ENCODE results near the gene PDSS2. TPM values are rescaled to one million over a fixed set of nuclear protein-coding genes. Genes with fewer than 3 reads are reported as not detected.

Gene PDSS2
- total and polyA plus RNA-seq, 10 donors, result 4.3 to 16.6 (median 11.7) TPM

DNA sequence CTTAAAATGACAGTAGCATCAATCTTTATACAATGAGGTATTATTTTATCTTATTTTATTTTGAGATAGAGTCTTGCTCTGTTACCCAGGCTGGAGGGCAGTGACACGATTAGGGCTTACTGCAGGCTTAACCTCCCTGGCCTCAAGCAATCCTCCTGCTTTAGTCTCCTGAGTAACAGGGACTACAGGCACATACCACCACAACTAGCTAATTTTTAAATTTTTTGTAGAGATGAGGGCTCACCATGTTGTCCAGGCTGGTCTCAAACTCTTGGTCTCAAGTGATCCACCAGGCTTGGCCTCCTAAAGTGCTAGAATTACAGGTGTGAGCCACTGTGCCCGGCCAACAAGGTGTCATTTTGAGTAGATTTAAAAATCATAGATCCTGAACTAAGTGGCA is 125.9 kb downstream of the PDSS2 start:
- Histone ChIP-seq H3K4me3 (no peak overlapping the region), H3K27me3 (replicated peaks in 1 of 7) (no peaks in the 10 kb centered on the region), H3K4me1 (peaks cover 0 to 18% (median 0%) of the 10 kb centered on the region in 6 donors), H3K27ac (no peak overlapping the region), H3K36me3 (peaks cover 0 to 8% (median 0%) of the 10 kb centered on the region in 6 donors), H3K9me3 (no peaks in the 10 kb centered on the region)
- TF ChIP-seq, protein P1, sequence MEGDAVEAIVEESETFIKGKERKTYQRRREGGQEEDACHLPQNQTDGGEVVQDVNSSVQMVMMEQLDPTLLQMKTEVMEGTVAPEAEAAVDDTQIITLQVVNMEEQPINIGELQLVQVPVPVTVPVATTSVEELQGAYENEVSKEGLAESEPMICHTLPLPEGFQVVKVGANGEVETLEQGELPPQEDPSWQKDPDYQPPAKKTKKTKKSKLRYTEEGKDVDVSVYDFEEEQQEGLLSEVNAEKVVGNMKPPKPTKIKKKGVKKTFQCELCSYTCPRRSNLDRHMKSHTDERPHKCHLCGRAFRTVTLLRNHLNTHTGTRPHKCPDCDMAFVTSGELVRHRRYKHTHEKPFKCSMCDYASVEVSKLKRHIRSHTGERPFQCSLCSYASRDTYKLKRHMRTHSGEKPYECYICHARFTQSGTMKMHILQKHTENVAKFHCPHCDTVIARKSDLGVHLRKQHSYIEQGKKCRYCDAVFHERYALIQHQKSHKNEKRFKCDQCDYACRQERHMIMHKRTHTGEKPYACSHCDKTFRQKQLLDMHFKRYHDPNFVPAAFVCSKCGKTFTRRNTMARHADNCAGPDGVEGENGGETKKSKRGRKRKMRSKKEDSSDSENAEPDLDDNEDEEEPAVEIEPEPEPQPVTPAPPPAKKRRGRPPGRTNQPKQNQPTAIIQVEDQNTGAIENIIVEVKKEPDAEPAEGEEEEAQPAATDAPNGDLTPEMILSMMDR (IDR thresholded peaks at IDR 0.05 in 8 of 11, conservative IDR thresholded peaks at IDR 0.05 in 3 of 11), result no peak
- no peak for TF ChIP-seq POLR2AphosphoS5 (IDR thresholded peaks at IDR 0.05)
- TF ChIP-seq POLR2A (IDR thresholded peaks at IDR 0.05), result no peak
- DNase-seq, result no peak
- WGBS, 5 donors, result 93 to 100% (median 95%) methylated on average over 2 of the region's 2 CpGs
- intact Hi-C loops (cut with DNase I; ENCODE audit: low total_unique reads), result no loop called here

DNA sequence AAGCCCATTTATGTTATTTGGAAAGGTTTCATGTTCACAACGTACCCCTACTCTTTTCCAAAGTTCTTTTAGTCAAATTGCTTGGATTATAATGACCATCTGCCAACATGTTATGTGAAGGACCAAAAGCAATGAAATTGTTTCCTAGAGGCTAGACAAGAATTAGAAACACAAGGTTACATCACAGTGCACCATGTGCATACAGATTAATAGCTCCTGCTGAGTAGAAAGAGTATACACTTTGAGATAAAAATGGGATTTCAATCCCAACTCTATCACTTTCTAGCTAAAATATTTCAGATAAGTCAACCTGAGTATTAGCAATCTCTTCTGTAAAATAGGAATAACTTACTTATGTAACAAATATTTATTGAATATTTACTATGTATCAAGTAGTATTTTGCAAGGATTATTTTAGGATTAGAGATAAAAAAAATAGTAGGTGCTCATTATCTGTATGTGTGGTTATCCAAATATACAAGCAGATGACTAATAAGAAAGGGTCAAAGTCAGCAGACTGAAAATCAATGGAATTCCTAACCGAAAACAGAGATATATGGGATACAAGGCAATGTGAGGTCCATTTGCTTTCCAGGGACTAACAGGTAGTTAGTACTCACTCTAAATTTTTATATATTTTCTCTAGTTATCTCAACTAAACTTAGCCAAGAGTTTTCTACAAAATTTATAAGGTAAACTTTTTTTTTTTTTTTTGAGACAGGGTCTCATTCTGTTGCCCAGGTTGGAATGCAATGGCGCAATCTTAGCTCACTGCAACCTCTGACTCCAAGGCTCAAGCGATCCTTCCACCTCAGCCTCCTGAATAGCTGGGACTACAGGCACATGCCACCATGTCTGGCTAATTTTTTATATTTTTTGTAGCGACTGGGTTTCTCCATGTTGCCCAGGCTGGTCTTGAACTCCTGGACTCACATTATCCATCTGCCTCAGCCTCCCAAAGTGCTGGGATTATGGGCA is 127.7 kb downstream of the PDSS2 start:
- TF ChIP-seq POLR2AphosphoS5 (IDR thresholded peaks at IDR 0.05) (no peak), POLR2A (IDR thresholded peaks at IDR 0.05) (no peak)
- TF ChIP-seq, protein P1 (IDR thresholded peaks at IDR 0.05 in 8 of 11, conservative IDR thresholded peaks at IDR 0.05 in 3 of 11), result no peak

DNA sequence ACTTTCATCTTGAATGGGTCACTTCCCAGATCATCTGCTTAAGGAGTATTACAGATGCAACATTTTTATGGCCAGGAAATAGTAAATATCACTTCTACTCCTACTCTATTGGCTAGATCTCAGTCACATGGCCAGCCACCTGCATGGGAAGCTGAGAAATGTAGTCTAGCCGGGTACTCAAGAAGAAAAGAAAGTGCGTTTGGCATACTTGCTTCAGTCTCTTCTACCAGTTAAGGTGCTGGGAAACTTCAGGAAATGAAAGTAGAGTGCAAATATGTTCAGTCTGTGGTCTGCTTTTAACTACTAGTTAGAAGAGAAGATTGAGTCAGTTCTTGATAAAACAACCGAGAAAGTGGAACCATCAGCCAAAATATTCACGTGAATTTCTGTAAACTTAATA is 129.2 kb downstream of the PDSS2 start:
- TF ChIP-seq POLR2A (IDR thresholded peaks at IDR 0.05) (no peak), POLR2AphosphoS5 (IDR thresholded peaks at IDR 0.05) (no peak)
- TF ChIP-seq, protein P1 (IDR thresholded peaks at IDR 0.05 in 8 of 11, conservative IDR thresholded peaks at IDR 0.05 in 3 of 11), result no peak

More for the DNA sequence above, 127.7 kb downstream of the PDSS2 start:
- no peak for DNase-seq
- peaks cover 0 to 8% (median 0%) of the 10 kb centered on the region in 6 donors for H3K36me3 ChIP-seq
- no peak overlapping the region for H3K4me3 ChIP-seq
- intact Hi-C loops (cut with DNase I; ENCODE audit: low total_unique reads), result no loop called here
- no peaks in the 10 kb centered on the region for H3K9me3 ChIP-seq
- peaks cover 0 to 18% (median 0%) of the 10 kb centered on the region in 6 donors for H3K4me1 ChIP-seq
- 96 to 99% (median 97%) methylated on average over 5 of the region's 5 CpGs for WGBS, 5 donors
- H3K27ac ChIP-seq, result no peak overlapping the region
- H3K27me3 ChIP-seq (replicated peaks in 1 of 7), result no peaks in the 10 kb centered on the region

More for the DNA sequence above, 129.2 kb downstream of the PDSS2 start:
- no peak for DNase-seq
- no peak overlapping the region for H3K4me3 ChIP-seq
- peaks cover 0 to 11% (median 0%) of the 10 kb centered on the region in 6 donors for H3K36me3 ChIP-seq
- H3K27me3 ChIP-seq (replicated peaks in 1 of 7), result no peaks in the 10 kb centered on the region
- peak overlapping the region in 2 of 8 donors; percentile 14 to 23 for H3K27ac ChIP-seq
- no peaks in the 10 kb centered on the region for H3K9me3 ChIP-seq
- 32 to 75% (median 55%) methylated on average over 4 of the region's 4 CpGs for WGBS, 5 donors
- H3K4me1 ChIP-seq, result peaks cover 0 to 18% (median 0%) of the 10 kb centered on the region in 6 donors
- intact Hi-C loops (cut with DNase I; ENCODE audit: low total_unique reads), result no loop called here
